ENCODE data around the gene TLE4.

The TLE4 gene

DNA sequence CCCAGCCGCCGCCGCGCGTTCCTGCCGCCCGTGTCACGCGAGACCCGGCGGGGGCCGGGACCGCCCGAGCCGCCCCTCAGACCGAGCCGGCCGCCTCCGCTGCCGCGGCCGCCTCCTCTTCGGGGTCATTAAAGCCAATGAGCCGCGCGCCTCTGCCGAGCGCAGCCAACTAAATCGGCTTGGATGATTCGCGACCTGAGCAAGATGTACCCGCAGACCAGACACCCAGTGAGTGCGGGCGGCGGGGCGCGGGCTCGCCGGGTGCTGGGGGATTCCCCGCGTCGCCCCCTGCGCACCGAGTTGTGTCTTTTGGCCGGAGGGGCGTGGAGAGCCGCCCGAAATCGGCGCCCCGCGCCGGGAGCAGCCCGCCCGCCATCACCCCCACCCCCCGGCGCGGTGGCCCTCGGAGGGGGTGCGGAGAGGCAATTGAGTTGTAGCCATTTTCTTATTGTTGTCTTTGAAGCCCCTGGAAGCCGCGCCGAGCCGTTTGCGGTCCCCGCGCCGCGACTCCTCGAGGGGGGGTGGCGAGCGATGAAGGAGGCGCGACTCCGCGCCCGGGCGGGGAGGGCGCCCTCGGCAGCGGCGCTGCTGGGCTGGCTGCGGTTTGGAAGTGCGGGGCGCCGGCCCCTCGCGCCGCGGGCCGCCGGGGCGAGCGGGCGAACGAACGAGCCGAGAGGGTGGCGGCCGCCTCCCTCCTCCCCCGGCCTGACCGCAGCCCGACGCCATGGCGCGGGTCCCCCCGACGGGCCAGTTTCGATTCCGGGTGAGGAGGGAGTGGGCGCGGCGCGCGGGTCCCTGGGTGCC, 1.0 kb downstream of the TLE4 start:
- DNase-seq, result peak; percentile 82

- no peak for DNase-seq
These were observed 1.7 kb downstream of the TLE4 start for GRCh38 chr9:79573412-79573923.

GRCh38 chr9:79574136-79574535, 2.4 kb downstream of the TLE4 start:
- no peak for DNase-seq

DNA sequence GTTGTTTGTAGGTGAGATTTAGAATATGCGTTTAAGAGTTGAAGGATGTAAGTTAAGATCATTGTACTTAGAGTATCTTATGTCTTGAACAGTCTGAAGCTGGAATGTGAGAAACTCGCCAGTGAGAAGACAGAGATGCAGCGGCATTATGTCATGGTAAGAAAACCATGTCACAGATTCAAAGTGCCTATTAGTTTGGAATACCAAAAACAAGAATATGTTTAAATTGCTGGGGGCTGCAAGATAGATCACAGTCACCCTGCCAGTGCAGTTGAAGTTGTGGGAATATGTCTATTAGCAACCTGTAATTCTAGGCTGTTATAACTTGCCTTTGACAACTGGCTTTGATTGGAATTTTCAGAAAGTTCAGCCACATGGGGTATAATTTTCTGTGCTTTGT, 3.0 kb downstream of the TLE4 start:
- no peak for DNase-seq

DNA sequence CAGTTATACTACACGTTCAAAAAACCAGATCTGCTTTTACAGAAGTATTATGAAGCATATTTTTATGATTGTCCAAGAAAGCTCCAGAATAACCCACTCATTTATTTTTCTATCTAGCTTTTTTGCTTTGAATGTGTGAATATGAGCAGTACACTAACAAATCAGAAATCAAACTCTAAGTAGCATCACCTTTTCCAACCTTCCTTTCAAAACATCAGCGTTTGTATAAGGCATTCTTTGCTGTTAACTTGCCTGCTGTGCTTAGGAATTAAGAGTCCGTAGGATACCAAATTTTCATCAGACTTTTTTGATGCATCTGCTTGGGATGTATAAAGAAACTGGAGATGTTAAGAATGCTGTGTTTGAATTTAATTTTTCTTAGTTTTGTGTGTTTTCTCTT, 3.8 kb downstream of the TLE4 start:
- DNase-seq, result no peak

DNA sequence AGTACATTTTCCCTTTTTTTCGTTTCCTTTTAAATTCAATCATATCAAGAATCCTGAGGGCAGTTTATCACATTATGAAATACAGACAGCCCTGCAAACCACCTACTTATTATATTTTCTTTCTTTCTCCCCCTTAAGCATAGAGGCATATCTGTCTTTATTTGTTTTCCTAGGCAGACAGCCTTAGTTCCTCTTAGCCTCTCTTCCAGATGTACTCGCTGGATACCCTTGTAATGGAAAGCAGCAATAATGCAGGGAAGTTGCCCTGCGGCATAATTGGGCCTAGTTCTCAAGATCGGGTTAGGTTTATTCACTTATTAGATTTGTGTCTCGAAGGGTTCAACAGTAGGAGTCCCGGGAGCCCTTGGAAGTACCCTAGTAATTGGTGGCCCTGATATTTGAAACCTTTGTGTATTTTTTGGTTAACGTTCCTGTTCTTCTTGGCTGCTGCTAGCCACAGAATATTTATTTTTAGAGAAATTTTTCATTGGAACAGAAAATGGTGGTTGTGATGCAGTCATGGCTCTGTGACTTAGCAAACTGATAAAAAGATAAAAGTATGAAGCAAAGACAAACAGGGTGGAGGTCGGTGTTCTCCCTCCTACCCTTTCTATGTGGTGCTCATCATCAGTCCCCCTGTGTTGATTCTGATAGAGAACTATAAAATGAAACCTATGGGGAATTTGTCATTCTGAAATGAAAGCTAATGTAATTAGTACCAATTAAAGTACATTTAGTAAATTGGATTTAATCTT, 6.4 kb downstream of the TLE4 start:
- no peak for DNase-seq

GRCh38 chr9:79578891-79579290, 7.1 kb downstream of the TLE4 start:
- no peak for DNase-seq

- no peak for DNase-seq
These were observed 7.9 kb downstream of the TLE4 start for GRCh38 chr9:79579624-79580023.

DNA sequence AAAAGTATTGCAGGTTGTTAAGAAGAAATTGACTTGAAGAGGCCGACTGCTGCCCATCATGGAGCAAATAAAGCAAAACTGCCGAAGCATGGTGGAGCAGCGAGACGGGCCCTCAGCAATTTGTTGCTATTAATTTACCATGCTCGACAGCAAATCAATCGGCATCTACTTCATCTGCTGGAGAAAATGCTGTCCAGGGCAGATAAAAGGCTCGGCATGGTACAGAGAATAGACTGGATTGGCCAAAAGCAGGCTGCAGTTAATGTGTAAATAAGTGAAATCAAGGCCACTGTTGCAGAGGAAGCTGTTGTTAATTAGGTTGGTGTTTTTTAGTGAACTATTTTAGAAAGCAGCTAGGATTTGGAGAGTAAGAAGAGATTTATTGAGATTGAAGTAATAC, 8.3 kb downstream of the TLE4 start:
- no peak for DNase-seq

GRCh38 chr9:79581388-79581787, 9.6 kb downstream of the TLE4 start:
- DNase-seq, result no peak

GRCh38 chr9:79581794-79582193, 10.0 kb downstream of the TLE4 start:
- no peak for DNase-seq

- no peak for DNase-seq
These were observed 12.3 kb downstream of the TLE4 start for GRCh38 chr9:79583952-79584654.

DNA sequence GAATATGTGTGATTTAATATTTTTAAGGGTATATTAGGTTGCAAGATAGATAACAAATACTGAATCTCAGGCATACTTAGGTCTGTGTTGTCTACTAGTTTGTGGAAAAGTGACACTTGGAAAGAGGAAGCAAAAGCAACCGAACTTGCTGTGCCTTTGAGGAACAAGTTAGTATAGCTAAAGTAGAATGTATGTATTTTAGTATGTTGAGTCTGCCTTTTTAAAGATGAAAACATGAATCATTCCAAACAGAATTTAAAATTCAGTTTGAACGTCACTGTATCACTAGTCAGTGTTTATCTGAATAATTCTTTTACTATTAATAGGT, 12.9 kb downstream of the TLE4 start:
- DNase-seq, result no peak

- no peak for DNase-seq
These were observed 16.9 kb downstream of the TLE4 start for GRCh38 chr9:79588488-79589223.

DNA sequence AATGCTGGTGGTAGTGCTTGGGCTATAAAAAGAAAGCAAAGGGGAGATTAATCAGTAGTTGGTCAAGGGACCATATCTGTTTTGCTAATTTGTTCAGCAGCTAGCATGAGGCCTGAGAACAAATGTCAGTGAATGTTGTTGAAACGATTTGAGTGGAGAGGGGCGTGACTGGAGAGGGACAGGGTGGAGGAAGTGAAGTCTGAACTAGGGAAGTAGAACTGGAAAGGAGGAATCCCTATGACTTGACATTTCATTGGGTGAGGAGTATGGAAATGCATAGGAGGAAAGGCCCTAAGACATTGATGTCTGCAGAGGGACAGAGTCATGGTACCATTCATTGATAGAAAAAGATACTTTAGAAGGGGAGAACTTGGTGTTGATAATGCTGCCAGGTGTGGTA, 19.7 kb downstream of the TLE4 start:
- no peak for DNase-seq

GRCh38 chr9:79592726-79593493, 21.1 kb downstream of the TLE4 start:
- DNase-seq, result no peak

DNA sequence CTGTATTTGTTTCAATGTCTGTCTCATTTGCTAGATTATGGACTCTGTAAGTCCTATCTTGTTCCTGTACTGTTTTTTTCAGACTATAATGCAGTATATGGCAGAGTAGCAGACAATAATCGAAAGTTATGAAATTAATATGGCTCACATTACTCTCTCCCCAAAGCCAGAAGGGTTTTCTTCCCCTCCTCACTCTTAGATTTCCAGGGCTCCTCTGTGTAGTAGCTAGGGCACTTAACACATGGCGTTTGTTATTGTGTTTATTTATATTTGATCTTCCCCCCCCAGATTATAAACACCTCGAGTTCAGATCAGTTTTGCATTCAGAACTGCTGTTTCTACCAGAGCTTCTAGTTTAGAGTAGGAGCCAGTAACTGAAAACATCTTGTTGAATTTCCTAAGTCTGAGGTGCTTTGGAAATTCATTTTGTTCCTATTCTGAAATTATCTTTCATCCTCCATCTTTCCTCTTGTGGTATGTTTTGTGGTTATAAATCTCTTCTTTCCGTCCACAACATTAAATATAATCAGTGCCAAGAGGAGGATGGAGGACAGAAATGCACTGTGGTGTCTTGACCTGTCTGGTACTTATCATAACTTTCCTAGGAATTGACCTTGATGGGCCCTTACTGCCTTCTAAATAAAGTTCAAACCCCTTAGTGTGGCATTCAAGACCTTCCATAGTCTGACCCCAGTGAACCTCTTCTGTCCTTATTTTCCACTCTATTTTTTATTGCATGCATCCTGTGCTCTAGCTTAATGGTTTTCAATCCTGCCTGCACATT, 27.0 kb downstream of the TLE4 start:
- DNase-seq, result no peak

DNA sequence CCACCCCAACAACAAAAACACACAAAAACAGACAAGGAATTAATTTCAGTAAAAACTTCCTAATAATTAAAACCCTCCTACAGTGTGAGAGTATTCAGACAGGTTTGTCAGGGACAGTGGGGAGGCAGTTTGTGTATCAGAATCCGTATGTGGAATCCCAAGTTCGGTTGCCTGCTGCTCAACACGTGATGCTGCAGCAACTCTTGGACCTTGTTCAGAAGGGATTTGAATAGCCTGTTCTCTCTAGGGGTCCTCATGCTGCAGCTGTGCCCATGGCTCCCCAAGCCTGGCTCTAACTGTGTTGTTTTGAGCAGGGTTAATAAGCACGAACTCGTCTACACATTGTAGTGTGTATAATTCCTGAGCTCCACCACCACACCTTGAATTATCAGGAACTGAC, 28.7 kb downstream of the TLE4 start:
- DNase-seq, result no peak

GRCh38 chr9:79603222-79603920, 31.6 kb downstream of the TLE4 start:
- DNase-seq, result no peak

- DNase-seq, result no peak
These were observed 32.4 kb downstream of the TLE4 start for GRCh38 chr9:79604149-79604548.

Data from activated CD8-positive, alpha-beta memory T cell treated with anti-CD3 and anti-CD28 coated beads for 24 hours (primary cell).